BE2C (cell line): ENCODE measurements around the gene TOE1.

Source experiments
- DNase-seq: peaks from one replicate; pipeline ENCODE4 v3.0.0-alpha.2; 2020
- H3K27me3 ChIP-seq: fragments of 250-450 bp; sonication (Bioruptor Pico); 2 replicates; pipeline ENCODE4 v1.5.1; 2020; ENCODE audit warnings: mild to moderate bottlenecking
- H3K36me3 ChIP-seq: fragments of 250-450 bp; sonication (Bioruptor Pico); 2 replicates; pipeline ENCODE4 v1.5.1; 2020; ENCODE audit warnings: mild to moderate bottlenecking
- H3K4me1 ChIP-seq: fragments of 250-450 bp; sonication (Bioruptor Pico); 2 replicates; pipeline ENCODE4 v1.5.1; 2020
- H3K4me3 ChIP-seq: 2 replicates; pipeline ENCODE4 v1.5.1; 2011; ENCODE audit warnings: low read depth, low read length
- H3K9me3 ChIP-seq: fragments of 250-450 bp; sonication (Bioruptor Pico); 2 replicates; pipeline ENCODE4 v1.5.1; 2020
- CTCF ChIP-seq: IDR thresholded peaks from 2 replicates; pipeline ENCODE4 v1.5.1; 2012; ENCODE audit warnings: mild to moderate bottlenecking, low read depth, low read length

Gene TOE1

GRCh38 chr1:45375104-45376090 lies 35.4 kb downstream of the TOE1 start:
- Histone ChIP-seq H3K4me3 (no peak overlapping the region), H3K4me1 (no peaks in the 10 kb centered on the region), H3K36me3 (no peaks in the 10 kb centered on the region), H3K27me3 (no peaks in the 10 kb centered on the region), H3K9me3 (no peaks in the 10 kb centered on the region)
- DNase-seq, result no peak
- TF ChIP-seq CTCF, result no peak

- no peak for TF ChIP-seq CTCF
- no peaks in the 10 kb centered on the region for H3K4me1 ChIP-seq
- no peak for DNase-seq
- H3K4me3 ChIP-seq, result no peak overlapping the region
- no peaks in the 10 kb centered on the region for H3K27me3 ChIP-seq
- no peaks in the 10 kb centered on the region for H3K9me3 ChIP-seq
- H3K36me3 ChIP-seq, result no peaks in the 10 kb centered on the region
These were observed 38.2 kb downstream of the TOE1 start for GRCh38 chr1:45378184-45378583.

GRCh38 chr1:45379524-45379923 lies 39.6 kb downstream of the TOE1 start:
- no peak for DNase-seq
- TF ChIP-seq CTCF, result no peak
- Histone ChIP-seq H3K4me3 (no peak overlapping the region), H3K4me1 (no peaks in the 10 kb centered on the region), H3K27me3 (no peaks in the 10 kb centered on the region), H3K9me3 (no peaks in the 10 kb centered on the region), H3K36me3 (no peaks in the 10 kb centered on the region)

- no peak overlapping the region for H3K4me3 ChIP-seq
- H3K36me3 ChIP-seq, result no peaks in the 10 kb centered on the region
- TF ChIP-seq CTCF, result no peak
- DNase-seq, result no peak
- no peaks in the 10 kb centered on the region for H3K27me3 ChIP-seq
- H3K4me1 ChIP-seq, result no peaks in the 10 kb centered on the region
- H3K9me3 ChIP-seq, result no peaks in the 10 kb centered on the region
These were observed 40.2 kb downstream of the TOE1 start for GRCh38 chr1:45380125-45380524.

GRCh38 chr1:45380730-45381129 lies 40.8 kb downstream of the TOE1 start:
- no peak for DNase-seq
- H3K27me3 ChIP-seq, result no peaks in the 10 kb centered on the region
- H3K9me3 ChIP-seq, result no peaks in the 10 kb centered on the region
- no peak for TF ChIP-seq CTCF
- no peak overlapping the region for H3K4me3 ChIP-seq
- H3K4me1 ChIP-seq, result no peaks in the 10 kb centered on the region
- no peaks in the 10 kb centered on the region for H3K36me3 ChIP-seq

- H3K27me3 ChIP-seq, result no peaks in the 10 kb centered on the region
- no peak overlapping the region for H3K4me3 ChIP-seq
- no peaks in the 10 kb centered on the region for H3K4me1 ChIP-seq
- no peaks in the 10 kb centered on the region for H3K36me3 ChIP-seq
- no peak for TF ChIP-seq CTCF
- no peaks in the 10 kb centered on the region for H3K9me3 ChIP-seq
- no peak for DNase-seq
These were observed 41.3 kb downstream of the TOE1 start for GRCh38 chr1:45381243-45381642.
